ENCODE results near the gene RTTN.
"Not testable (repeated sequence)": the region's sequence is repeated elsewhere in the genome, so short reads cannot be mapped to it uniquely, and the experiment has no call there.

Gene RTTN

GRCh38 chr18:70019991-70020390, 185.5 kb downstream of the RTTN start:
- DNase-seq: no peak

- DNase-seq: no peak
Measured at GRCh38 chr18:70019136-70019535, 186.4 kb downstream of the RTTN start.

GRCh38 chr18:70015127-70015526, 190.4 kb downstream of the RTTN start:
- no peak for DNase-seq

- no peak for DNase-seq
Measured at GRCh38 chr18:70005580-70005979, 199.9 kb downstream of the RTTN start.

GRCh38 chr18:70004696-70005095, 200.8 kb downstream of the RTTN start:
- DNase-seq: no peak

- no peak for DNase-seq
Measured at GRCh38 chr18:69999656-70000055, 205.8 kb downstream of the RTTN start.

- no peak for DNase-seq
Measured at GRCh38 chr18:69998523-69998987, 206.9 kb downstream of the RTTN start.

- DNase-seq: no peak
Measured at GRCh38 chr18:69996951-69997798, 208.3 kb downstream of the RTTN start.

- no peak for DNase-seq
Measured at GRCh38 chr18:69996417-69996816, 209.1 kb downstream of the RTTN start.

- DNase-seq: no peak
Measured at GRCh38 chr18:69995774-69996173, 209.7 kb downstream of the RTTN start.

GRCh38 chr18:69992776-69993175, 212.7 kb downstream of the RTTN start:
- DNase-seq: peak; percentile 16

GRCh38 chr18:69987870-69988269, 217.6 kb downstream of the RTTN start:
- no peak for DNase-seq

GRCh38 chr18:69985239-69985638, 220.2 kb downstream of the RTTN start:
- DNase-seq: no peak

GRCh38 chr18:69982417-69982816, 223.1 kb downstream of the RTTN start:
- DNase-seq: no peak

GRCh38 chr18:69981948-69982347, 223.5 kb downstream of the RTTN start:
- no peak for DNase-seq

- no peak for DNase-seq
Measured at GRCh38 chr18:69980982-69981804, 224.3 kb downstream of the RTTN start.

- DNase-seq: no peak
Measured at GRCh38 chr18:69980509-69980908, 225.0 kb downstream of the RTTN start.

- DNase-seq: no peak
Measured at GRCh38 chr18:69978732-69979715, 226.5 kb downstream of the RTTN start.

GRCh38 chr18:69975294-69975693, 230.2 kb downstream of the RTTN start:
- DNase-seq: not testable (repeated sequence)

- no peak for DNase-seq
Measured at GRCh38 chr18:69974365-69974764, 231.1 kb downstream of the RTTN start.

- DNase-seq: no peak
Measured at GRCh38 chr18:69969491-69969890, 236.0 kb downstream of the RTTN start.

- peak; percentile 20 for DNase-seq
Measured at GRCh38 chr18:69968039-69968438, 237.4 kb downstream of the RTTN start.

- no peak for DNase-seq
Measured at GRCh38 chr18:69963196-69963595, 242.3 kb downstream of the RTTN start.
